Measurements from ENCODE around the gene SLC9A1.

The SLC9A1 gene

DNA sequence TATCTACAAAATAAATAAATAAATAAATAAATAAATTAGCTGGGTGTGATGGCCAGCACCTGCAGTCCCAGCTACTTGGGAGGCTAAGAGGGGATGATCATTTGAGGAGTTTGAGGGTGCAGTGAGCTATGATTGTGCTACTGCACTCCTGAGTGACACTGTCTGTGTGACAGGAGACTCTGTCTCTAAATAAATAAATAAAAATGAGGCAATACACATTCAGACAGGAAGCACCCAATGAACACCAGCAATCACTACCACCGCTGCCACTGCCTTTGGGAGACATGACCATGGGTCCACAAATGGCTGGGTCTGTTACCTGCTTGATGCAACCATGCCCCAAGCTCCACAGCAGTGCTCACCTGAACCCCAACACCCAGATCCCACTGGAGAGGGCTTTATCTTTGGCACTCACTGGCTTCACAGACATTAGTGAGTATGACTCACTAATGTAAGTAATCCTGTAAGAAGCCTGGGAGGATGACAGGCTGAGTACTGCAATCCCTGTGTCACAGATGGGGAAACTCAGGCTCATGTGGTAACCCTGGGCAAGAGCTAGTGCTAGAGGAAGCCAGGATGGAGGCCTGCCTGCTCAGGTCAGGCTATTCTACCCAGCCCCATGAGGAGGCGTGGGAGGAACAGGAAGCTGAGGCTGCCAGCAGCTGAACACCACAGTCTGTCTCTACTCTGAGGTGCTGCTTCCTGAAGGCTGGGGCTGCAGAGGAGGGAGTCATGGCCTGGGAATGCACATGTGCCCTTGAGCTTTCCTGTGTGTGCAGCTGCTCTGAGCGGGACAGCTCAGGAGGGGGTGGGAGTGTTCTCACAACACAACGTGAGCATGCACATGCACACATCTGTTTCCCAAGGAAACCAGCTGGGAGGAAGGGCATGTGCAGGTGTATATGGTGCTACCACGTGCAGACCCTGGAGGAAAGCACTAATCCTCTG is 43.0 kb downstream of the SLC9A1 start:
- H3K36me3 ChIP-seq (ENCODE audit: insufficient read depth, low read length): no peaks in the 10 kb centered on the region
- H3K9me3 ChIP-seq (ENCODE audit: control insufficient read depth, insufficient read depth, low read length): no peaks in the 10 kb centered on the region

DNA sequence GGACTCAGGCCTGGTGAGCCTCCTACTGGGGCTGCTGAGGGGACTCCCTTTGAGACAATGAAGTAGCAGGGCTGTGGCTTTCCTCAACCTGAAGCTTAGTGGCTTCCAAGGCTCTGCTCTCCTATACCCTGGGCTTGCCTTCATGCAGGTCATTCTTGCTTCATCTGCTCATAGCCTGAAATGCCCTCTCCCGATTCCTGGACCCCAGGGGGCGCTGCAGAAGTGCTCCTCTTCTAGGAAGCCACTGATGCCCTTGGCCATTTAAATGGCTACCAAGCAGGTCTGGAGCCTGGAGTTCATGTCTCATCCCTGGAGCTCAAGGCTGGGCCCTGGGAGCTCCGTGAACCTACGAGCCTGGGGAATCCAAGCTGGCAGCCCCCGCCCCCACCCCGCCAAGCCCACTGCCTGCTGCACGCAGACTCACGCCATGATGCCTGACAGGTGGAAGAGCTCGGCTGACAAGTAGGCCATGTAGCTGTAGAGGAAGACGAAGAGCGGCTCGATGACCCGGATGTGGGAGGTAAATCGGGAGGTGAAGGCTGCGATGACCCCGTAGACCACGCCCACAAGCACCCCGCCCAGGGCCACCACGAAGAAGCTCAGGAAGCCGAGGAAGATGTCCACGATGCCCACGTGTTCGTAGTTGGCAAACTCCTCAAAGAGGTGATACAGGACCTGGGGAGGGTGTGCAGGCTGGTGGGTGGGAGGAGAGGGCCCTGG is 45.7 kb downstream of the SLC9A1 start:
- Histone ChIP-seq H3K36me3 (ENCODE audit: insufficient read depth, low read length) (no peaks in the 10 kb centered on the region), H3K9ac (ENCODE audit: low read depth, low read length) (no peak overlapping the region)

More for the DNA sequence above, 43.0 kb downstream of the SLC9A1 start:
- Histone ChIP-seq H3K9ac (ENCODE audit: low read depth, low read length) (no peak overlapping the region), H3K4me1 (ENCODE audit: insufficient read depth, low read length) (peaks cover 9% of the 10 kb centered on the region; the same call in 1 of the 2 replicates)

GRCh38 chr1:27108588-27108987 is 46.3 kb downstream of the SLC9A1 start:
- no peaks in the 10 kb centered on the region for H3K36me3 ChIP-seq (ENCODE audit: insufficient read depth, low read length)
- peaks cover 9% of the 10 kb centered on the region; the same call in 1 of the 2 replicates for H3K4me1 ChIP-seq (ENCODE audit: insufficient read depth, low read length)
- H3K9me3 ChIP-seq (ENCODE audit: control insufficient read depth, insufficient read depth, low read length): no peaks in the 10 kb centered on the region
- H3K9ac ChIP-seq (ENCODE audit: low read depth, low read length): no peak overlapping the region

More for the DNA sequence above, 45.7 kb downstream of the SLC9A1 start:
- no peaks in the 10 kb centered on the region for H3K9me3 ChIP-seq (ENCODE audit: control insufficient read depth, insufficient read depth, low read length)
- H3K4me1 ChIP-seq (ENCODE audit: insufficient read depth, low read length): peaks cover 9% of the 10 kb centered on the region; the same call in 1 of the 2 replicates

GRCh38 chr1:27106561-27107323 is 48.2 kb downstream of the SLC9A1 start:
- Histone ChIP-seq H3K4me1 (ENCODE audit: insufficient read depth, low read length) (peaks cover 2% of the 10 kb centered on the region; the same call in 1 of the 2 replicates), H3K9me3 (ENCODE audit: control insufficient read depth, insufficient read depth, low read length) (no peaks in the 10 kb centered on the region), H3K9ac (ENCODE audit: low read depth, low read length) (no peak overlapping the region), H3K36me3 (ENCODE audit: insufficient read depth, low read length) (no peaks in the 10 kb centered on the region)

DNA sequence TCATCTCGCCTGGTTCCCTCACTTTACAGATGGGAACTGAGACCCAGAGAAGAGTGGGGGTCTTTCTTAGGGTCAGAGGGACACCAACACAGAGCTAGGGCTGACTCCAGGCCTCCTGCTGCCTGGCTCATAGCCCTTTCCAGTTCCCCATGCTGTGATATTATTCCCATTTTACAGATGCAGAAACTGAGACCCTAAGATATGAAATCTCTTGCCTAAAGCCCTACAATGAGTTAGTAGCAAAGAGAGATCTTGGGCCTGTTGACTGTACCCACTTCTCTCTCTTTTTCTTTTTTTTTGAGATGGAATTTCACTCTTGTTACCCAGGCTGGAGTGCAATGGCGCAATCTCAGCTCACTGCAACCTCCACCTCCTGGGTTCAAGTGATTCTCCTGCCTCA is 49.9 kb downstream of the SLC9A1 start:
- Histone ChIP-seq H3K9me3 (ENCODE audit: control insufficient read depth, insufficient read depth, low read length) (no peaks in the 10 kb centered on the region), H3K9ac (ENCODE audit: low read depth, low read length) (no peak overlapping the region), H3K4me1 (ENCODE audit: insufficient read depth, low read length) (no peaks in the 10 kb centered on the region), H3K36me3 (ENCODE audit: insufficient read depth, low read length) (no peaks in the 10 kb centered on the region)

- H3K36me3 ChIP-seq (ENCODE audit: insufficient read depth, low read length): no peaks in the 10 kb centered on the region
- H3K9ac ChIP-seq (ENCODE audit: low read depth, low read length): no peak overlapping the region
- H3K4me1 ChIP-seq (ENCODE audit: insufficient read depth, low read length): peaks cover 13% of the 10 kb centered on the region
- no peaks in the 10 kb centered on the region for H3K9me3 ChIP-seq (ENCODE audit: control insufficient read depth, insufficient read depth, low read length)
Measured at GRCh38 chr1:27103498-27103897, 51.4 kb downstream of the SLC9A1 start.

DNA sequence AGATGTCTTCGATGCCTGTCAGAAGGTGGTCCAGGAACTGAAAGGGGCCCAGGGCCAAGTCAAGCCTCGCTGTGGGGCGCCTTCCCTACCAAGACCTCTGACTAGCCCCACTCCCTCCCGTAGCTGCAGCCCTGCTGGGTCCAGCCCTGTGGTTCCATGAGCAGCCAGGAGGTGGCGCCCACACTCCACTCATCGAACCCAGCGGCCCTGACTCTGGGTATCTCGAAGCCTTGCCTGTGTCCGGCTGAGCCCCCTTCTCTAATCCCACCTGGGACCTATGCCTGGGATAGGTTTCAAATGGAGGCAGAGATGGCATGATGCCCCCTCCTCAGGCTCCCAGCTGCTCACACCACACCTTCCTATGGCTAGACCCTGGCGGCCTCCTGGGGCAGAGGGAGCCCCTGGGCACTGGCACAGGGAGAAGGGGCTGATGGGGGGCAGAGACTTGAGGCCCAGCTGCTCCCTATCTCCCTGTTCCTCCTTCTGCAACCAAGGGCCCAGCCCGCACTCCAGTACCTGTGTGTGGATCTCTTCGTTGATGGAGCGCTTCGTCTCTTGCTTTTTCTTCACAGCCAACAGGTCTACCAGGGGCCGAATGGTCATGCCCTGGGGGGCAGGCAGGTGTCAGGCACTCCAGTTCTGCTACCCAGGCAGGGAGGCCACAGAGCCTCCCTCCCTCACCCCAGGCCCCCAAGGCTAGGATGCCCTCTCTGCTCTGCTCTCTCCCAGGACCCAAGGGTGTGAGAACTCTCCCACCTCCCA is 52.0 kb downstream of the SLC9A1 start:
- Histone ChIP-seq H3K36me3 (ENCODE audit: insufficient read depth, low read length) (no peaks in the 10 kb centered on the region), H3K9ac (ENCODE audit: low read depth, low read length) (no peak overlapping the region), H3K4me1 (ENCODE audit: insufficient read depth, low read length) (peaks cover 15% of the 10 kb centered on the region), H3K9me3 (ENCODE audit: control insufficient read depth, insufficient read depth, low read length) (no peaks in the 10 kb centered on the region)

DNA sequence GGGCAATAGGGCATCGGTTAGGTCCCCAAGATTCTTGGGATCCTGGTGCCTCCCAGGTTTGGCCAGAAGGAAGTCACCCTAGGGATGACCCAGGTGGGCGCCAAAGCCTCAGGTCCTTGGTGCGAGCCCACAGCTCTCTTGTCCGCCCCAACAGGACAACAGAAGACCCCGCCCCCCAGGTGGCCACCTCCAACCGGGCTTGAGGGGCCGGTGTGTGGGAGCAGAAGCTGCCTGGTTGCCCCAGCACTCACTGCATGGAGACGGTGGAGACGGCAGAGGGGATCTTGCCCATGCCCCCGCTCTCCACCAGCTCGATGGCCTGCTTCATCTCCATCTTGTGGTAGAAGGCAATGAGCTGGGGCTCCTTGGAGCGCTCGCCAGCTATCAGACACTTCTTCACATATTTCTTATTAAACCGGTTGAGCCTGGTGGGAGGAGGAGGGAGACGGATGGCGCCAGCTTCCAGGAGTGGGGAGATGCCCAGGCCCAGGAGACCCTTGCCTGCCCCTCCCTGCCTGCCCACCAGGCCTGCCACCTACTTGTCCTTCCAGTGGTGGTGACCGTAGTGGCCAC is 52.7 kb downstream of the SLC9A1 start:
- Histone ChIP-seq H3K9me3 (ENCODE audit: control insufficient read depth, insufficient read depth, low read length) (no peaks in the 10 kb centered on the region), H3K36me3 (ENCODE audit: insufficient read depth, low read length) (no peaks in the 10 kb centered on the region), H3K9ac (ENCODE audit: low read depth, low read length) (no peak overlapping the region), H3K4me1 (ENCODE audit: insufficient read depth, low read length) (peaks cover 15% of the 10 kb centered on the region)

DNA sequence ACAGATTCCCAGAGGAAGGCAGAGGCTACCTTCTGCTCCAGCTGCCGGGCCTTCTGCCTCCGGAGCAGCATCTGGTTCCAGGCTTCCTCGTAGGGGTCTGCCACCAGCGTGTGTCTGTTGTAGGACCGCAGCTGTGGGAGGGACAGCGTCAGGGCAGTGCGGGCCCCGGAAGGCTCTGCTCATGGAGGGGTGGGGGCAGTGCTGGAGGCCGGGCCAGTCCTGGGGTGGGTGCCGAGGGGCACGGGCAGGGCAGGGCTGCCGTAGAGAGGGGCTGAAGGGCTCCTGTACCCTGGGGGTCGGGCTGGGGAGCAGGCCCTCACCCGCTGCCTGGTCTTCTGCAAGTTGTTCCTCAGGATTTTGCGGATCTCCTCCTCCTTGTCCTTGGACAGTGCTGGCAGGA is 53.2 kb downstream of the SLC9A1 start:
- H3K9ac ChIP-seq (ENCODE audit: low read depth, low read length): no peak overlapping the region
- H3K36me3 ChIP-seq (ENCODE audit: insufficient read depth, low read length): no peaks in the 10 kb centered on the region
- H3K9me3 ChIP-seq (ENCODE audit: control insufficient read depth, insufficient read depth, low read length): no peaks in the 10 kb centered on the region
- peaks cover 15% of the 10 kb centered on the region for H3K4me1 ChIP-seq (ENCODE audit: insufficient read depth, low read length)

DNA sequence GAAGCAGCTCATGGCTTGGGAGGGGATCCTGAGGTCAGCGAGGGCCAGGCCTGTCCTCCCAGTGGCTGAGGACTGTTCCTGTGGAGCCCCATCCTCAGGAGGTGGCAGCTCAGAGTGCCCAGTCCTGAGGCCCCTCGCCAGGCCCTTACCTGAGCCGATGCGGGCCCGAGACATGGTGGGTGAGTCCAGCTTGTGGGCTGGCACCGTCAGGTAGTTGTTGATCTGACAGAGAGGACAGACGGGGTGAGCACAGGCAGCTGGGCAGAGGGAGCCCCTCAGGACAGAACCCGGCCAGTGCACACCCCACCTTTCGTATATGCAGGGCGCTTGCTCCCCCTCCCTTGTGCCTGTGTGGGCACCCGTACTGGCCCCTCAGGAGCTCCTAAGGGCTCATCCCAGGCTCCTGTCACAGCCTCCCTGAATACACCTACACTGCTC is 53.9 kb downstream of the SLC9A1 start:
- Histone ChIP-seq H3K4me1 (ENCODE audit: insufficient read depth, low read length) (peaks cover 15% of the 10 kb centered on the region), H3K9ac (ENCODE audit: low read depth, low read length) (no peak overlapping the region), H3K9me3 (ENCODE audit: control insufficient read depth, insufficient read depth, low read length) (no peaks in the 10 kb centered on the region)

DNA sequence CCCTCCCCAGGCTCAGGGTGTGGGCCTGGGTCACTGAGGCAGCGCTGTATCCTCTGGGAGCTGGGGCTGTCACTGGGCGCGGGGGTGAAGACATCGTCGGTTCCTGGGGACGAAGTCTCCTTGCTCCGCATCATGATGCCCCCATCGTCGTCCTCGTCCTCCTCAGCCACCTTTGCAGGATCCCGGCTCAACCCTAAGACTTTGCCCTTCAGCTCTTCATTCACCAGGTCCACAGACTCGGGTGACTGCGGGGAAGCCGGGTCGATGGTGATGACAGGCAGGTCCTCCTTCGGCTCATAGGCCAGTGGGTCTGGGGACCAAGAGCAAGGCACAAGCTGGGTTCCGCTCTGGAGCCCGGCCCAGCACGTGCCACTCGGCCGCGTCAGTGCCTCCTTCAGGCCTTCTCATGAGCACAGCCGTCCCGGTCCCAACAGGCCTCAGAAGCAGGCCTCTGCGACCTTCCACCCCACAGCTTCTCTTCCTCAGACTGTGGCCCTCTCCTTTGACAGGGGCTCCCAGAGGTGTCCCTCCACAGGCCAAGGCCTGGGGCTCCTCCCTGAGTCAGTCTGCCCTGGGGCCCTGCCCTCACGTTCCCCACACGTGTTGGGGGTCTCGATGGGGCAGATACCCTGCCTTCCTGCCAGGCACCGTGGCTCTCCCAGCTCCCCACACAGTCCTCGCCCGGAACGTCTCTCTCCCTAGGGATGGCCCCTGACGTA is 54.4 kb downstream of the SLC9A1 start:
- no peak overlapping the region for H3K9ac ChIP-seq (ENCODE audit: low read depth, low read length)
- H3K9me3 ChIP-seq (ENCODE audit: control insufficient read depth, insufficient read depth, low read length): no peaks in the 10 kb centered on the region
- H3K36me3 ChIP-seq (ENCODE audit: insufficient read depth, low read length): no peaks in the 10 kb centered on the region
- peaks cover 15% of the 10 kb centered on the region for H3K4me1 ChIP-seq (ENCODE audit: insufficient read depth, low read length)

More for the DNA sequence above, 53.9 kb downstream of the SLC9A1 start:
- no peaks in the 10 kb centered on the region for H3K36me3 ChIP-seq (ENCODE audit: insufficient read depth, low read length)

- Histone ChIP-seq H3K4me1 (ENCODE audit: insufficient read depth, low read length) (peaks cover 15% of the 10 kb centered on the region), H3K9ac (ENCODE audit: low read depth, low read length) (no peak overlapping the region), H3K36me3 (ENCODE audit: insufficient read depth, low read length) (no peaks in the 10 kb centered on the region), H3K9me3 (ENCODE audit: control insufficient read depth, insufficient read depth, low read length) (no peaks in the 10 kb centered on the region)
Measured at GRCh38 chr1:27099587-27100334, 55.2 kb downstream of the SLC9A1 start.

All from ES-I3 (cell line).